WTC11 (cell line): ENCODE results near the gene CCL17. TPM values are rescaled to one million over a fixed set of nuclear protein-coding genes. Genes with fewer than 3 reads are reported as not detected.

Experiments
- ETV6 ChIP-seq: sonication (generic); formaldehyde crosslinking; IDR thresholded peaks from 2 replicates; pipeline ENCODE4 v1.8.1; 2022; ENCODE audit warnings: mild to moderate bottlenecking, missing genetic modification reagents
- FOXK1 ChIP-seq: sonication (generic); formaldehyde crosslinking; IDR thresholded peaks from 2 replicates; pipeline ENCODE4 v1.8.0; 2022; ENCODE audit warnings: mild to moderate bottlenecking, moderate library complexity, missing genetic modification reagents
- GRHL2 ChIP-seq: fragments of 250-450 bp; sonication (Bioruptor Pico); IDR thresholded peaks from 2 replicates; pipeline ENCODE4 v1.8.0; 2022; ENCODE audit warnings: mild to moderate bottlenecking, moderate library complexity; ENCODE audit not compliant: insufficient replicate concordance, severe bottlenecking
- HMGA2 ChIP-seq: fragments of 250-450 bp; sonication (Bioruptor Pico); IDR thresholded peaks from 2 replicates; pipeline ENCODE4 v1.4.0; 2021; ENCODE audit warnings: mild to moderate bottlenecking, moderate library complexity
- JAZF1 ChIP-seq: fragments of 250-450 bp; sonication (Bioruptor Pico); IDR thresholded peaks from 2 replicates; pipeline ENCODE4 v1.9.0; 2021; ENCODE audit warnings: moderate library complexity, mild to moderate bottlenecking, inconsistent platforms
- MYBL2 ChIP-seq: sonication (generic); formaldehyde crosslinking; IDR thresholded peaks from 2 replicates; pipeline ENCODE4 v1.8.1; 2023; ENCODE audit warnings: mild to moderate bottlenecking, moderate library complexity, missing genetic modification reagents
- NFATC4 ChIP-seq: fragments of 250-450 bp; sonication (Bioruptor Pico); IDR thresholded peaks from 2 replicates; pipeline ENCODE4 v1.9.0; 2021; ENCODE audit warnings: mild to moderate bottlenecking
- NR1H2 ChIP-seq: sonication (generic); formaldehyde crosslinking; IDR thresholded peaks from 2 replicates; pipeline ENCODE4 v1.9.0; 2021; ENCODE audit warnings: mild to moderate bottlenecking, moderate library complexity, missing genetic modification reagents
- OVOL2 ChIP-seq: fragments of 250-450 bp; sonication (Bioruptor Pico); IDR thresholded peaks from 2 replicates; pipeline ENCODE4 v1.9.0; 2021; ENCODE audit warnings: mild to moderate bottlenecking, borderline replicate concordance
- SP1 ChIP-seq: sonication (generic); formaldehyde crosslinking; conservative IDR thresholded peaks from 2 replicates; pipeline ENCODE4 v1.8.1; 2022; ENCODE audit warnings: missing genetic modification reagents
- ZNF138 ChIP-seq: sonication (generic); formaldehyde crosslinking; conservative IDR thresholded peaks from 2 replicates; pipeline ENCODE4 v1.8.1; 2022; ENCODE audit warnings: mild to moderate bottlenecking, moderate library complexity, missing genetic modification reagents
- ZNF416 ChIP-seq: fragments of 250-450 bp; sonication (Bioruptor Pico); IDR thresholded peaks from 2 replicates; pipeline ENCODE4 v1.9.0; 2021; ENCODE audit warnings: mild to moderate bottlenecking, inconsistent platforms
- ZNF423 ChIP-seq: fragments of 250-450 bp; sonication (Bioruptor Pico); IDR thresholded peaks from 2 replicates; pipeline ENCODE4 v2.1.2; 2022; ENCODE audit warnings: mild to moderate bottlenecking, moderate library complexity
- ZNF671 ChIP-seq: fragments of 250-450 bp; sonication (Bioruptor Pico); IDR thresholded peaks from 2 replicates; pipeline ENCODE4 v1.8.0; 2021; ENCODE audit warnings: mild to moderate bottlenecking
- total RNA-seq: library from RNA; stranded (reverse); gene quantifications from 3 replicates; pipeline ENCODE4 v1.2.3, GENCODE V29; 2021
- TF ChIP-seq, protein P1 (sequence below): fragments of 250-450 bp; sonication (Bioruptor Pico); conservative IDR thresholded peaks from 2 replicates; pipeline ENCODE4 v1.9.0; 2021; ENCODE audit warnings: mild to moderate bottlenecking
- TF ChIP-seq, protein P2 (sequence below): fragments of 250-450 bp; sonication (Bioruptor Pico); IDR thresholded peaks from 2 replicates; pipeline ENCODE4 v2.1.2; 2022; ENCODE audit warnings: mild to moderate bottlenecking, moderate library complexity
- TF ChIP-seq, protein P3 (sequence below): sonication (generic); formaldehyde crosslinking; IDR thresholded peaks from 2 replicates; pipeline ENCODE4 v1.8.0; 2022; ENCODE audit warnings: mild to moderate bottlenecking, missing genetic modification reagents
- TF ChIP-seq, protein P4 (sequence below): fragments of 200-600 bp; IDR thresholded peaks from 2 replicates; pipeline ENCODE4 v1.8.0; 2022; ENCODE audit warnings: antibody characterized with exemption
- TF ChIP-seq, protein P5 (sequence below): fragments of 250-450 bp; sonication (Bioruptor Pico); IDR thresholded peaks from 2 replicates; pipeline ENCODE4 v1.9.0; 2021; ENCODE audit warnings: mild to moderate bottlenecking
- TF ChIP-seq, protein P6 (sequence below): sonication (generic); formaldehyde crosslinking; IDR thresholded peaks from 2 replicates; pipeline ENCODE4 v1.8.1; 2022; ENCODE audit warnings: missing genetic modification reagents, borderline replicate concordance
- TF ChIP-seq, protein P7 (sequence below): sonication (generic); formaldehyde crosslinking; IDR thresholded peaks from 2 replicates; pipeline ENCODE4 v1.8.1; 2022; ENCODE audit warnings: mild to moderate bottlenecking, missing genetic modification reagents, moderate library complexity, borderline replicate concordance
- TF ChIP-seq, protein P8 (sequence below): sonication (generic); formaldehyde crosslinking; IDR thresholded peaks from 2 replicates; pipeline ENCODE4 v1.8.0; 2022; ENCODE audit warnings: missing genetic modification reagents

Gene CCL17
- total RNA-seq, 1 experiment from 2014 or later: not detected

DNA sequence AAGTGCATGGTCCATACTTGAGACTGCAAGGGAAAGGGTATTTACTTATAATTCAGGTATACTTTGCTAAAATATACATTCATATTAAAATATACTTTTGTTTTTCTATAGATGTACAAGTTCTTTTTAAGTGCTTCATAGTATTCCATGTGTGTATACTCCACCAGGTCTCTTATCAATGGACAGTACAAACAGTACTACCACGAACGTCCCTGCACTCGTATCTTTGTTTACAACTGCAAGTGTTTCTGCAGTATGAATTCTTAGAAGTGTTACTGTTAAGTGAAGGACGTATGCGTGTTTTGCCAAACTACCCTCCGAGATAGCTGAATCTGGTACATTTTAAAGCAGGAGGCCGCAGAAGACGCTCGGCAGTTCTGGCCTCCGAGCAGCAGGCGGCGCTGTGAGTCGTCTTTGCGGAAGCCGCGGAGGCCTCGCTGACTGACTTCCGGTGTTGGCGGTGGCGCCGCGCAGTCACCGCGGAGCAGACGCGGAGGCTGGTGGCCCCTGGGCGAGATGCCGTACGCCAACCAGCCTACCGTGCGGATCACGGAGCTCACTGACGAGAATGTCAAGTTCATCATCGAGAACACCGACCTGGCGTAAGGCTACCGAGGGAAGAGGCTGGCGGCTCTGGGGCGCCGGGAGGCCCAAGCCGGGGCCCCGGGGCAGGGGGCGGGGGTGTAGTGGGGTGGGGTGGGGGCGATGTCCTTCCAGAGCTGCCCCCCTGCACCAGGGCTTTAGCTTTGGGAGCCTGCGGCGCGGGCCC is 57.8 kb downstream of the CCL17 start, which contains the start of gene POLR2C (continued):
- TF ChIP-seq ZNF423 (CRISPR knock-in tag): no peak
- TF ChIP-seq, protein P1, sequence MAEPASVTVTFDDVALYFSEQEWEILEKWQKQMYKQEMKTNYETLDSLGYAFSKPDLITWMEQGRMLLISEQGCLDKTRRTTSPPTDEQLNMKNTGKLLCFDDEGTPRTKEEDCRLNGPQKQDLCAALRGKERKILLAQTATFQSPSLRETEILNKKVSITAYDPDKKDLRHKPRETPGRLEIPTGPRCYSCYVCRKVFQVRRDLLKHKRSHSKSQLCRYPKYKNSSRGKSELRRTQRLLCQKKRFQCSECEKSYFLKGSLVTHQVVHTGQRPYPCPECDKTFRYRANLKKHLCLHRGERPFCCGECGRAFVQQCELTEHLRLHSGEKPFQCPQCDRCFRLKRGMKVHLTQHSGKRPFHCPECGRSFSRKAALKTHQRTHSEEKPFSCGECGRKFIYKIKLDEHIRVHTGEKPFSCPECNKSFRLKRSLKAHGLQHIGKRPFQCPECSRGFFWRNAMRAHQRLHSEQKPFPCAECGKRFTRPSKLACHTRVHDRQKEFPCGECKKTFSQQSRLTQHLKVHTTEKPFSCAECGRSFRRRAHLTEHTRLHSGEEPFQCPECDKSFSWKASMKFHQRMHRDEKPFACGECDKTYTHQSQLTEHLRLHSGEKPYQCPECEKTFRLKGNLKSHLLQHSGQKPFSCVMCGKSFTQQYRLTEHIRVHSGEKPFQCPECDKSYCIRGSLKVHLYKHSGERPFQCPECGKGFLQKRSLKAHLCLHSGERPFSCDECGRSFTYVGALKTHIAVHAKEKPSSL (CRISPR knock-in tag): no peak
- no peak for TF ChIP-seq NFATC4 (CRISPR knock-in tag)
- no peak for TF ChIP-seq ZNF671 (CRISPR knock-in tag)
- peak; percentile 74 for TF ChIP-seq SP1 (CRISPR knock-in tag)
- no peak for TF ChIP-seq NR1H2 (CRISPR knock-in tag)
- TF ChIP-seq, protein P2, sequence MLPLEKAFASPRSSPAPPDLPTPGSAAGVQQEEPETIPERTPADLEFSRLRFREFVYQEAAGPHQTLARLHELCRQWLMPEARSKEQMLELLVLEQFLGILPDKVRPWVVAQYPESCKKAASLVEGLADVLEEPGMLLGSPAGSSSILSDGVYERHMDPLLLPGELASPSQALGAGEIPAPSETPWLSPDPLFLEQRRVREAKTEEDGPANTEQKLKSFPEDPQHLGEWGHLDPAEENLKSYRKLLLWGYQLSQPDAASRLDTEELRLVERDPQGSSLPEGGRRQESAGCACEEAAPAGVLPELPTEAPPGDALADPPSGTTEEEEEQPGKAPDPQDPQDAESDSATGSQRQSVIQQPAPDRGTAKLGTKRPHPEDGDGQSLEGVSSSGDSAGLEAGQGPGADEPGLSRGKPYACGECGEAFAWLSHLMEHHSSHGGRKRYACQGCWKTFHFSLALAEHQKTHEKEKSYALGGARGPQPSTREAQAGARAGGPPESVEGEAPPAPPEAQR (CRISPR knock-in tag): no peak
- TF ChIP-seq FOXK1 (CRISPR knock-in tag): peak; percentile 90
- TF ChIP-seq, protein P3, sequence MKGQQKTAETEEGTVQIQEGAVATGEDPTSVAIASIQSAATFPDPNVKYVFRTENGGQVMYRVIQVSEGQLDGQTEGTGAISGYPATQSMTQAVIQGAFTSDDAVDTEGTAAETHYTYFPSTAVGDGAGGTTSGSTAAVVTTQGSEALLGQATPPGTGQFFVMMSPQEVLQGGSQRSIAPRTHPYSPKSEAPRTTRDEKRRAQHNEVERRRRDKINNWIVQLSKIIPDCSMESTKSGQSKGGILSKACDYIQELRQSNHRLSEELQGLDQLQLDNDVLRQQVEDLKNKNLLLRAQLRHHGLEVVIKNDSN (CRISPR knock-in tag): no peak
- TF ChIP-seq ZNF416 (CRISPR knock-in tag): peak; percentile 68; the same call in 1 of the 2 replicates
- TF ChIP-seq ZNF138 (CRISPR knock-in tag): no peak
- TF ChIP-seq, protein P4, sequence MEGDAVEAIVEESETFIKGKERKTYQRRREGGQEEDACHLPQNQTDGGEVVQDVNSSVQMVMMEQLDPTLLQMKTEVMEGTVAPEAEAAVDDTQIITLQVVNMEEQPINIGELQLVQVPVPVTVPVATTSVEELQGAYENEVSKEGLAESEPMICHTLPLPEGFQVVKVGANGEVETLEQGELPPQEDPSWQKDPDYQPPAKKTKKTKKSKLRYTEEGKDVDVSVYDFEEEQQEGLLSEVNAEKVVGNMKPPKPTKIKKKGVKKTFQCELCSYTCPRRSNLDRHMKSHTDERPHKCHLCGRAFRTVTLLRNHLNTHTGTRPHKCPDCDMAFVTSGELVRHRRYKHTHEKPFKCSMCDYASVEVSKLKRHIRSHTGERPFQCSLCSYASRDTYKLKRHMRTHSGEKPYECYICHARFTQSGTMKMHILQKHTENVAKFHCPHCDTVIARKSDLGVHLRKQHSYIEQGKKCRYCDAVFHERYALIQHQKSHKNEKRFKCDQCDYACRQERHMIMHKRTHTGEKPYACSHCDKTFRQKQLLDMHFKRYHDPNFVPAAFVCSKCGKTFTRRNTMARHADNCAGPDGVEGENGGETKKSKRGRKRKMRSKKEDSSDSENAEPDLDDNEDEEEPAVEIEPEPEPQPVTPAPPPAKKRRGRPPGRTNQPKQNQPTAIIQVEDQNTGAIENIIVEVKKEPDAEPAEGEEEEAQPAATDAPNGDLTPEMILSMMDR: peak; percentile 95
- TF ChIP-seq, protein P5, sequence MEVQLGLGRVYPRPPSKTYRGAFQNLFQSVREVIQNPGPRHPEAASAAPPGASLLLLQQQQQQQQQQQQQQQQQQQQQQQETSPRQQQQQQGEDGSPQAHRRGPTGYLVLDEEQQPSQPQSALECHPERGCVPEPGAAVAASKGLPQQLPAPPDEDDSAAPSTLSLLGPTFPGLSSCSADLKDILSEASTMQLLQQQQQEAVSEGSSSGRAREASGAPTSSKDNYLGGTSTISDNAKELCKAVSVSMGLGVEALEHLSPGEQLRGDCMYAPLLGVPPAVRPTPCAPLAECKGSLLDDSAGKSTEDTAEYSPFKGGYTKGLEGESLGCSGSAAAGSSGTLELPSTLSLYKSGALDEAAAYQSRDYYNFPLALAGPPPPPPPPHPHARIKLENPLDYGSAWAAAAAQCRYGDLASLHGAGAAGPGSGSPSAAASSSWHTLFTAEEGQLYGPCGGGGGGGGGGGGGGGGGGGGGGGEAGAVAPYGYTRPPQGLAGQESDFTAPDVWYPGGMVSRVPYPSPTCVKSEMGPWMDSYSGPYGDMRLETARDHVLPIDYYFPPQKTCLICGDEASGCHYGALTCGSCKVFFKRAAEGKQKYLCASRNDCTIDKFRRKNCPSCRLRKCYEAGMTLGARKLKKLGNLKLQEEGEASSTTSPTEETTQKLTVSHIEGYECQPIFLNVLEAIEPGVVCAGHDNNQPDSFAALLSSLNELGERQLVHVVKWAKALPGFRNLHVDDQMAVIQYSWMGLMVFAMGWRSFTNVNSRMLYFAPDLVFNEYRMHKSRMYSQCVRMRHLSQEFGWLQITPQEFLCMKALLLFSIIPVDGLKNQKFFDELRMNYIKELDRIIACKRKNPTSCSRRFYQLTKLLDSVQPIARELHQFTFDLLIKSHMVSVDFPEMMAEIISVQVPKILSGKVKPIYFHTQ (CRISPR knock-in tag): no peak
- TF ChIP-seq JAZF1: no peak
- TF ChIP-seq OVOL2: 0 out of 2 replicates have a peak, but pooled peaks have one; percentile 67
- TF ChIP-seq, protein P6, sequence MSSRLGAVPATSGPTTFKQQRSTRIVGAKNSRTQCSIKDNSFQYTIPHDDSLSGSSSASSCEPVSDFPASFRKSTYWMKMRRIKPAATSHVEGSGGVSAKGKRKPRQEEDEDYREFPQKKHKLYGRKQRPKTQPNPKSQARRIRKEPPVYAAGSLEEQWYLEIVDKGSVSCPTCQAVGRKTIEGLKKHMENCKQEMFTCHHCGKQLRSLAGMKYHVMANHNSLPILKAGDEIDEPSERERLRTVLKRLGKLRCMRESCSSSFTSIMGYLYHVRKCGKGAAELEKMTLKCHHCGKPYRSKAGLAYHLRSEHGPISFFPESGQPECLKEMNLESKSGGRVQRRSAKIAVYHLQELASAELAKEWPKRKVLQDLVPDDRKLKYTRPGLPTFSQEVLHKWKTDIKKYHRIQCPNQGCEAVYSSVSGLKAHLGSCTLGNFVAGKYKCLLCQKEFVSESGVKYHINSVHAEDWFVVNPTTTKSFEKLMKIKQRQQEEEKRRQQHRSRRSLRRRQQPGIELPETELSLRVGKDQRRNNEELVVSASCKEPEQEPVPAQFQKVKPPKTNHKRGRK: no peak
- TF ChIP-seq, protein P7, sequence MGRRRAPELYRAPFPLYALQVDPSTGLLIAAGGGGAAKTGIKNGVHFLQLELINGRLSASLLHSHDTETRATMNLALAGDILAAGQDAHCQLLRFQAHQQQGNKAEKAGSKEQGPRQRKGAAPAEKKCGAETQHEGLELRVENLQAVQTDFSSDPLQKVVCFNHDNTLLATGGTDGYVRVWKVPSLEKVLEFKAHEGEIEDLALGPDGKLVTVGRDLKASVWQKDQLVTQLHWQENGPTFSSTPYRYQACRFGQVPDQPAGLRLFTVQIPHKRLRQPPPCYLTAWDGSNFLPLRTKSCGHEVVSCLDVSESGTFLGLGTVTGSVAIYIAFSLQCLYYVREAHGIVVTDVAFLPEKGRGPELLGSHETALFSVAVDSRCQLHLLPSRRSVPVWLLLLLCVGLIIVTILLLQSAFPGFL: no peak
- TF ChIP-seq, protein P8, sequence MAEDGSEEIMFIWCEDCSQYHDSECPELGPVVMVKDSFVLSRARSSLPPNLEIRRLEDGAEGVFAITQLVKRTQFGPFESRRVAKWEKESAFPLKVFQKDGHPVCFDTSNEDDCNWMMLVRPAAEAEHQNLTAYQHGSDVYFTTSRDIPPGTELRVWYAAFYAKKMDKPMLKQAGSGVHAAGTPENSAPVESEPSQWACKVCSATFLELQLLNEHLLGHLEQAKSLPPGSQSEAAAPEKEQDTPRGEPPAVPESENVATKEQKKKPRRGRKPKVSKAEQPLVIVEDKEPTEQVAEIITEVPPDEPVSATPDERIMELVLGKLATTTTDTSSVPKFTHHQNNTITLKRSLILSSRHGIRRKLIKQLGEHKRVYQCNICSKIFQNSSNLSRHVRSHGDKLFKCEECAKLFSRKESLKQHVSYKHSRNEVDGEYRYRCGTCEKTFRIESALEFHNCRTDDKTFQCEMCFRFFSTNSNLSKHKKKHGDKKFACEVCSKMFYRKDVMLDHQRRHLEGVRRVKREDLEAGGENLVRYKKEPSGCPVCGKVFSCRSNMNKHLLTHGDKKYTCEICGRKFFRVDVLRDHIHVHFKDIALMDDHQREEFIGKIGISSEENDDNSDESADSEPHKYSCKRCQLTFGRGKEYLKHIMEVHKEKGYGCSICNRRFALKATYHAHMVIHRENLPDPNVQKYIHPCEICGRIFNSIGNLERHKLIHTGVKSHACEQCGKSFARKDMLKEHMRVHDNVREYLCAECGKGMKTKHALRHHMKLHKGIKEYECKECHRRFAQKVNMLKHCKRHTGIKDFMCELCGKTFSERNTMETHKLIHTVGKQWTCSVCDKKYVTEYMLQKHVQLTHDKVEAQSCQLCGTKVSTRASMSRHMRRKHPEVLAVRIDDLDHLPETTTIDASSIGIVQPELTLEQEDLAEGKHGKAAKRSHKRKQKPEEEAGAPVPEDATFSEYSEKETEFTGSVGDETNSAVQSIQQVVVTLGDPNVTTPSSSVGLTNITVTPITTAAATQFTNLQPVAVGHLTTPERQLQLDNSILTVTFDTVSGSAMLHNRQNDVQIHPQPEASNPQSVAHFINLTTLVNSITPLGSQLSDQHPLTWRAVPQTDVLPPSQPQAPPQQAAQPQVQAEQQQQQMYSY (CRISPR knock-in tag): no peak
- no peak for TF ChIP-seq GRHL2 (CRISPR knock-in tag)
- peak; percentile 90 for TF ChIP-seq ETV6 (CRISPR knock-in tag)
- no peak for TF ChIP-seq HMGA2
- TF ChIP-seq MYBL2: peak; percentile 86
